HepG2 (cell line): Measurements from ENCODE around the gene CABLES2. TPM values are rescaled to one million over a fixed set of nuclear protein-coding genes. Genes with fewer than 3 reads are reported as not detected.

Experiments used
- ARNTL ChIP-seq: sonication (generic); formaldehyde crosslinking; IDR thresholded peaks from 2 replicates; pipeline ENCODE4 v1.4.0; 2020; ENCODE audit warnings: mild to moderate bottlenecking, missing genetic modification reagents
- FOXO1 ChIP-seq: sonication (generic); formaldehyde crosslinking; IDR thresholded peaks from 2 replicates; pipeline ENCODE4 v1.4.0; 2020; ENCODE audit warnings: missing genetic modification reagents
- HDAC1 ChIP-seq: sonication (generic); formaldehyde crosslinking; IDR thresholded peaks from 2 replicates; pipeline ENCODE4 v1.5.1; 2020; ENCODE audit warnings: mild to moderate bottlenecking, missing genetic modification reagents
- IKZF5 ChIP-seq: IDR thresholded peaks from 2 replicates; pipeline ENCODE4 v1.6.1; 2018; ENCODE audit warnings: missing genetic modification reagents, mild to moderate bottlenecking, missing compliant biosample characterization
- KDM4B ChIP-seq: sonication (generic); formaldehyde crosslinking; IDR thresholded peaks from 2 replicates; pipeline ENCODE4 v1.4.0; 2020; ENCODE audit warnings: missing genetic modification reagents
- REST ChIP-seq, 2 experiments: IDR thresholded peaks; 2 replicates each; pipeline ENCODE4 v1.6.1; 2011 to 2012; ENCODE audit warnings: low read length in 2 of 2, borderline replicate concordance in 1 of 2, low read depth in 1 of 2, mild to moderate bottlenecking in 1 of 2, moderate library complexity in 1 of 2
- SIN3A ChIP-seq: IDR thresholded peaks from 2 replicates; pipeline ENCODE4 v1.6.1; 2011; ENCODE audit warnings: low read depth, mild to moderate bottlenecking, control low read depth, low read length, borderline replicate concordance
- SOX6 ChIP-seq, 2 experiments: fragments of 450-650 bp in 1 of 2; sonication (generic) in 1 of 2; formaldehyde crosslinking in 1 of 2; IDR thresholded peaks; 2 replicates each; pipeline versions ENCODE4 v1.4.0 to v1.6.1; 2017 to 2020; ENCODE audit warnings: antibody characterized with exemption in 1 of 2, mild to moderate bottlenecking in 1 of 2, missing genetic modification reagents in 1 of 2
- ZC3H13 ChIP-seq: sonication (generic); formaldehyde crosslinking; IDR thresholded peaks from 2 replicates; pipeline ENCODE4 v1.8.1; 2023; ENCODE audit warnings: mild to moderate bottlenecking, missing genetic modification reagents, moderate library complexity
- ZNF205 ChIP-seq: IDR thresholded peaks from 2 replicates; pipeline ENCODE4 v1.6.1; 2018; ENCODE audit warnings: missing biosample characterization, missing genetic modification reagents
- ZNF281 ChIP-seq: sonication (generic); formaldehyde crosslinking; IDR thresholded peaks from 2 replicates; pipeline ENCODE4 v1.4.0; 2020; ENCODE audit warnings: missing genetic modification reagents, borderline replicate concordance
- ZNF503 ChIP-seq: sonication (generic); formaldehyde crosslinking; IDR thresholded peaks from 2 replicates; pipeline ENCODE4 v1.4.0; 2020; ENCODE audit warnings: missing genetic modification reagents
- ZNF609 ChIP-seq: sonication (generic); formaldehyde crosslinking; IDR thresholded peaks from 2 replicates; pipeline ENCODE4 v1.4.0; 2020; ENCODE audit warnings: mild to moderate bottlenecking, missing genetic modification reagents, borderline replicate concordance
- polyA plus RNA-seq, 8 experiments: library from polyadenylated mRNA; depleted of rRNA in 3 of 8; stranded (reverse) in 7 of 8; unstranded in 1 of 8; fragments of >200 nt; fragmentation: Illumina TruSeq in 4 of 8; extraction: Trizol in 4 of 8; gene quantifications; 2 replicates each; pipeline versions ENCODE4 v1.2.1 to v1.2.3, GENCODE V29; 2011 to 2016; ENCODE audit warnings: low read depth in 4 of 8, missing spikeins in 1 of 8, mixed read lengths in 1 of 8; ENCODE audit not compliant: insufficient read depth in 1 of 8
- total RNA-seq, 5 experiments: library from RNA; depleted of rRNA; stranded (reverse); fragments of >200 nt; fragmentation: Illumina TruSeq; extraction: Trizol; gene quantifications; 2 replicates each; pipeline ENCODE4 v1.2.3, GENCODE V29; 2016; ENCODE audit warnings: low read depth in 1 of 5

CABLES2 gene
- total and polyA plus RNA-seq, 2 of the 13 experiments (the other 11 are each of a cell fraction or from before 2014, with no cell fraction given): 5.2 to 9.7 TPM

GRCh38 chr20:62374331-62375152 lies 32.5 kb downstream of the CABLES2 start (continued):
- TF ChIP-seq IKZF5 (CRISPR knock-in tag) (no peak), ZC3H13 (CRISPR knock-in tag) (no peak), REST (IDR thresholded peaks at IDR 0.05; ENCODE audit: borderline replicate concordance in 1 of 2, low read depth in 1 of 2, low read length in 2 of 2) (no peak), ZNF205 (CRISPR knock-in tag) (no peak), ZNF609 (CRISPR knock-in tag) (no peak), ARNTL (CRISPR knock-in tag) (no peak; the same call in 1 of the 2 replicates), SIN3A (no peak), FOXO1 (CRISPR knock-in tag) (no peak; the same call in 1 of the 2 replicates), HDAC1 (no peak), ZNF281 (CRISPR knock-in tag) (no peak), ZNF503 (CRISPR knock-in tag) (no peak), KDM4B (CRISPR knock-in tag) (no peak), SOX6 (IDR thresholded peaks at IDR 0.05) (no peak), SOX6 (CRISPR knock-in tag; IDR thresholded peaks at IDR 0.05) (peak; percentile 2; the same call in 1 of the 2 replicates)
